GM21390 (cell line): Measurements from ENCODE around the gene GLT6D1.
"Not testable (repeated sequence)": the region's sequence is repeated elsewhere in the genome, so short reads cannot be mapped to it uniquely, and the experiment has no call there.

Experiments used
- ATAC-seq: cut with Tn5 transposase; IDR thresholded peaks from one replicate; pipeline ENCODE4 v1.9.1; 2021; ENCODE audit not compliant: unreplicated experiment

Gene GLT6D1

DNA sequence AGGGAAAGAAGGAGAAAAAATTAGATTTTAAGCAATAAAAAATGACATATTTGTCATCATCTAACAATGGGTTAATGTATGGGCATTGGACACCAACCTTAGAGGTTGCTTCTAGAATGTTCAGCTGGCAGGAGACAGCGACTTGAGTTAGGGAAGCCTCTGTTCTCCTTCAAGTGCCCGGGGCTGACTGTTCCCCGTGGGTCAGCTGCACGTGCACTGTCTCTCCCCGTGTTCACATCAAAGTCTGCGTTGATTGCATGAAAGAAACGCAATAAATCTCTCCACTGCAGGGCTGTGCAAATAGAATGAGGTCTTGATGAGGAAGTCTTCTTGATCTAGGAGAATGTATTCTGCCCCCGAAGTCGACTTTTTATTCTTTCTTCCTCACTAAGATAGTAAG is at the start of gene GLT6D1:
Gene GLT6D1, minus strand, starts transcription at position 345 of the 400 bp plus-strand sequence. CDS start 353 bp downstream, outside the sequence.
- no peak for ATAC-seq

- ATAC-seq = no peak
Observed at GRCh38 chr9:135689011-135689410, 49.7 kb upstream of the GLT6D1 start.

DNA sequence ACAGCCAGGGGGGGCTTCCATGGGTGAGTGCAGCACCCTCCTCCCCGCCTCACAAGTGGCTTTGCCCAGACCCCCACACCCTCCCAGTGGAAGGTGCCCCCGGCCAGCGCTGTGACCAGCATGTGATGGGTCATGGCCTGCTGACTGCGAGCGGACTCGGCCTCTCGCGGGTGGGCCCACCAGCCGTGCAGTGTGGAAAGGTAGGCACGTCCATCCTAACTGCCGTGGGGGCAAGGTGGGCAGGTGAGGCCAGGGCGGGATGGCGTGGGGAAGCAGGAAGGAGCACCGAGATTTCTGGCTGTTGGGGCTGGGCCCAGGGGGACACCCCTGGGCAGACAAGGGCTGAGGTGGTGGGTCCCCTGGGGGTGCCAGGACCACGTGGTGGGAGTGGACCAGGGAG is 47.9 kb upstream of the GLT6D1 start:
- ATAC-seq = no peak

- no peak for ATAC-seq
Observed at GRCh38 chr9:135684691-135685090, 45.4 kb upstream of the GLT6D1 start.

GRCh38 chr9:135683401-135684034 is 44.2 kb upstream of the GLT6D1 start:
- ATAC-seq = no peak

GRCh38 chr9:135681161-135681560 is 41.8 kb upstream of the GLT6D1 start:
- ATAC-seq = no peak

- ATAC-seq = no peak
Observed at GRCh38 chr9:135680056-135680455, 40.7 kb upstream of the GLT6D1 start.

DNA sequence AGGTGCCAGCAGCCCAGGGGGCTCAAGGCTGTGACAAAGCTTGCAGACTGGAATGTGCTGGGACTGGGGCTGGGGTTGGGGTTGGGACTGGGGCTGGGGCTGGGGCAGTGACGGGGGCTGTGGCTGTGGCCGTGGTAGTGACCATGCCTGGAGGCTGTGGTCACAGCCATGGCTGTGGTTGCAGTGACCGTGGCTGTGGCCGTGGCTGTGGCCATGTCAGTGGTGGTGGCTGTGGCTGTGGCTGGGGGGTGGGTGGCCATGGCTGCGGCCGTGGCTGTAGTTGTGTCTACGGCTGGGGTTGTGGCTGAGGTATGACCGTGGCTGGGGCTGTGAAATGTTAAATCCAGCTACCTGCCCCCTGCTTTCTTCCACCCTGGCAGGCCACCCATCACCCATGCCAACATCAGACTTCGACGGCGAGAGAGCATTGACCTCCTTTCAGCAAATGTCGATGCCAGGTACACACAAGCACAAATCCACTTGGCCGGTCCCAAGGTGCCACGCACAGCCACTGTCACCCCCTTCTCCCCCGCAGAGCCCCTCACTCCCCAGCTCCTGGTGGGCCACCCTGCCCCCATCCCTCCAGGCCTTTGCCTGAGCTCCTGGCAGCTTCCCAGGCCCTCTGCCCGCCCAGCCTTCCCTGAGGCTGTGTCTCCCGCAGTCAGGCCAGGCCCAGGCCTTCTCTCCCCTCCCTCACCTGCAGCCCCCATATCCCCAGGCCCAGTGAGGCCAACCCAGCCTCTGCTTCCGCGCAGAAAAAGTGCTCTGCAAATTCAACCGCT is 39.1 kb upstream of the GLT6D1 start:
- ATAC-seq = no peak

DNA sequence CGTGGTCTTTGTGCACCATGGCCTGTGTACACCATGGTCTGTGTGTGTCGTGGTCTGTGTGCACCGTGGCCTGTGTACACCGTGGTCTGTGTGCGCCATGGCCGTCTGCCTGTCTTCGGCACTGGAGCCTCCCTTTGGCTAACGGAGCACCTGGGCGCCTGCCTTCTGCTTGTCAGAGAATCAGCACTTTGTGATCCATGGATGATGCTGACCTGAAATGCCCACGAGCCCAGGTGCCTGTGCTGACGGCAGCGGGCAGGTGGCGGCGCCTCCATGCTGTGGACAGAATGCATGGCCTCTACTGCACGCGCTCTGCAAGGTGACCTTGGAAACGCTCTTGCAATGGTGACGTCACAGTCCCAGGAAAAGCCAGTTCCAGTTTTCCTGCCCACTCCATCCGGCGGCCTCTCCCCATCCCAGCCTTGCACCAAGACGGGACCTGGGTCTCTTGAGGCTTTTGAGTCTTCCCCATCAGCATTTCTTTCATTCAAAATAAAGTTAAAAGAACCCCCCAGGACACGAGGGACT is 38.4 kb upstream of the GLT6D1 start:
- ATAC-seq = no peak

GRCh38 chr9:135676891-135677290 is 37.6 kb upstream of the GLT6D1 start:
- no peak for ATAC-seq

- no peak for ATAC-seq
Observed at GRCh38 chr9:135674977-135675376, 35.6 kb upstream of the GLT6D1 start.

- no peak for ATAC-seq
Observed at GRCh38 chr9:135673941-135674340, 34.6 kb upstream of the GLT6D1 start.

DNA sequence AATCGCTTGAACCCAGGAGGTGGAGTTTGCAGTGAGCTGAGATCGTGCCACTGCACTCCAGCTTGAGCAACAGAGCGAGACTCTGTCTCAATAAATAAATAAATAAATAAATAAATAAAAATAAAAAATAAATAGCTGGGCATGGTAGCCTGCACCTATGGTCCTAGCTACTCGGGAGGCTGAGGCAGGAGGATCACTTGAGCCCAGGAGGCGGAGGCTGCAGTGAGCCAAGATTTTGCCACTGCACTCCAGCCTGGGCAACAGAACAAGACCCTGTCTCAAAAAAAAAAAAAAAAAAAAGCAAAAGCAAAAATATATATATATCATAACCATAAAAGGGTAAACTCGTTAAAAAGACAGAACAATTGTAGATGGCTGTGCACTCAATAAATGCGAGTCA is 33.4 kb upstream of the GLT6D1 start:
- ATAC-seq = not testable (repeated sequence)

DNA sequence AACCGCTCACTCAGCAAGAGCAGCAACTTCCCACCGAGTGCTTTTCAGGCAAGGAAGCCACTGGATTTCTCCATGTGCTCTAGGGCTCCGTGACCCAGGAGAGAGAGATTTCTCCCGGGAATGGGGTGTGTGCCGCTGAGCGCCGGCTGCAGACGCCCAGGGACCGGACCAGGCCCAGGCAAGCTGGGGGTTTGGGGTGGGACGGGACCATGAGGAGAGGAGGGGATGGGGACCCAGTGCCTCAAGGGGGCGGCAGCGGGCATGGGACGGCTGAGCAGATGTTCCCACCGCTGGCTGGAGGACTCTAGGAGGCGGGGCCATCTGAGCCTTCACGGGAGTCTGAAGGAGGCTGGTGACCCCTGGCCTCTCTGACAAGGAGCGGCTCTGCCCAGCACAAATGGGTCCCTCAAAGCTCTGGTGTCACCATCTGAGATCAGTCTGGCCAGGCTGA is 32.3 kb upstream of the GLT6D1 start:
- ATAC-seq = no peak

DNA sequence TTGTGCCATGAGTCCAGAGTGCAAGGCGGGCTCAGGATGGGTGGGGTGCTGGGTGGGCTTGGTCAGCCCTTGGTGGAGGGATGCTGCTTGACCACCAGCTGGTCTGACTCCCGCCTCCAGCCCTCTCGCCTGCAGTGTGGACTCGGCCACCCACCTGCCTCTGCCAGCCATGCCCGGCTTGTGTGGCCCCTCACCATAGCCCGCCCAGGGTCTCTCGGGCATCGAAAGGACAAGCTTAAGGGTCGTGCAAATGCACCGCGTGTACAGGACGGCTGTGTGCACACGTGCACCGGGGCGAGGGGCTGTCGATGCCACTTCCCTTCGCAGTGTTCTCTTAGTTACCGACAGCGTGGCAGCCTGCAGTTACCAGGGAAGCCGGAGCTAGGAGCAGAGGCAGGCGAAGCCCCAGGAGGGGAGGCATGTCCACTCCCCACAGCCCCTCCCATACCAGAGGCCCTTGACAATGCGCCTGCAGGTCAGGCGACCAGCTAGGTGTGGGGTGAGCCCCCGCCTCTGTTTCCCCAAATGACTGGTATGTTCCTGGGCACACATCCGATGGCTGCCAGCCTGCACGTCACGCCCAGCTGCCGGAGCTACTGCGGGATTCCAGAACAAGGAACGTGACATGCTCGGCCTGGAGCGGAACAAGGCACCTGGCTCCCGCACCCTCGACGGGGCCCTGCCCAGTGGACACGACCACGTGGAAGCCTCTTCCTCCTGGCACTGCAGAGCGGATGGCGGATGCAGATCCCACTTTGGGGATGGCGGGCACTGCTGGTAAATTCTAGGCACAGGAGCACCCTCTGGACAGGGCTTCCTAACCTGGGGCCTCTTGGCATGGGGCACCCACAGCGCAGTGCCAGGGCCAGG is 31.6 kb upstream of the GLT6D1 start:
- ATAC-seq = no peak

DNA sequence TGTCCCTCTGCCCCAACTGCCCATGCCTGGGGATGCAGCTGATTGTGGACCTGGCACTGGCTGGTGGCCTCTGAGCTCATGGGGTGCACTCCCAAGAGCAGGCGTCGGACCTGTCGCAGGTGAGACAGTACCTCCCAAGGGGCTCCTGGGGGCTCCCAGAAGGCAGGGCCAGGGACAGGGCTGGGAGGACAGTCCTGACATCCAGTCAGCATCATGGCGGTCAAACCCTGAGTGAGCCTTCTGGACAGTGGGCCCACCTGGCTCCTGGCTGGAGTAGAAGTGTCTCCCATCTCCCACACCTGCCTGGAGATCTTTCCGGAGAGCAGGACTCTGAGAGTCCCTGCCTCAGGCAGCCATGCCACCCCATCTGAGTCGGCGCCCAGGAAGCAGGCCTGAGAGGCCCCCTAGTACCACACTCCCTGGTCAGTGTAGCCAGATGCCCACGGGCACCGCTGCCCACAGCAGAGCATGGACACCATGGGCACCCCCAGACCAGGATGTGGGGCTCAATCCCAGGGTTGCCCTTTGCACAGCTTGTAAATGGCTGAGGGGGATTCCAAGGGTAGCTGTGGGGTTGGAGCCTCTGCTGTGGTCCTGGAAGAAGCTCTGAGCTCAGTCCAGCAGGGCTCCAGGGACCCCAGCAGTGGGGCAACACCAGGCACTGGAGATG is 30.4 kb upstream of the GLT6D1 start:
- ATAC-seq = no peak

DNA sequence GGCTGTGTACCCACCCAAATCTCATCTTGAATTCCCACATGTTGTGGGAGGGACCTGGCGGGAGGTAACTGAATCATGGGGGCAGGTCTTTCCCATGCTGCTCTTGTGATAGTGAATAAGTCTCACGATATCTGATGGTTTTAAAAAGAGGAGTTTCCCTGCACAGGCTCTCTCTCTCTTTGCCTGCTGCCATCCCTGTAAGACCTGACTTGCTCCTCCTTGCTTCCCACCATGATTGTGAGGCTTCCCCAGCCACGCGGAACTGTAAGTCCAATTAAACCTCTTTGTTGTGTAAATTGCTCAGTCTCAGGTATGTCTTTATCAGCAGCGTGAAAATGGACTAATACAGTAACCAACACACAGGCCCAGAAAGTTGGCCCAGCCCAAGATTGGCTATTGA is 29.7 kb upstream of the GLT6D1 start:
- ATAC-seq = not testable (repeated sequence)

- no peak for ATAC-seq
Observed at GRCh38 chr9:135667463-135668001, 28.2 kb upstream of the GLT6D1 start.

- no peak for ATAC-seq
Observed at GRCh38 chr9:135666534-135667462, 27.5 kb upstream of the GLT6D1 start.
